ENCODE measurements around the gene AVL9.
"Not testable (repeated sequence)": the region's sequence is repeated elsewhere in the genome, so short reads cannot be mapped to it uniquely, and the experiment has no call there.

The AVL9 gene

GRCh38 chr7:32604047-32604446 is 108.8 kb downstream of the AVL9 start:
- not testable (repeated sequence) for H3K27me3 ChIP-seq (ENCODE audit: control insufficient read depth, insufficient read depth, low read length, poor library complexity, severe bottlenecking); H3K36me3 ChIP-seq (ENCODE audit: control insufficient read depth, insufficient read depth, low read length); H3K4me1 ChIP-seq (ENCODE audit: control insufficient read depth, insufficient read depth, low read length); H3K27ac ChIP-seq (ENCODE audit: insufficient read depth, low read depth, low read length, poor library complexity, severe bottlenecking); H3K9me3 ChIP-seq (ENCODE audit: control insufficient read depth, low read length); H3K4me3 ChIP-seq (ENCODE audit: insufficient read depth, low read depth, low read length)
- 73 to 79% methylated on average over 7 of the region's 7 CpGs for WGBS, 2 experiments

GRCh38 chr7:32605032-32605431 is 109.7 kb downstream of the AVL9 start:
- Histone ChIP-seq H3K4me1 (ENCODE audit: control insufficient read depth, insufficient read depth, low read length) (no peaks in the 10 kb centered on the region), H3K27ac (ENCODE audit: insufficient read depth, low read depth, low read length, poor library complexity, severe bottlenecking) (no peak overlapping the region), H3K9me3 (ENCODE audit: control insufficient read depth, low read length) (no peaks in the 10 kb centered on the region), H3K36me3 (ENCODE audit: control insufficient read depth, insufficient read depth, low read length) (no peaks in the 10 kb centered on the region), H3K4me3 (ENCODE audit: insufficient read depth, low read depth, low read length) (no peak overlapping the region), H3K27me3 (ENCODE audit: control insufficient read depth, insufficient read depth, low read length, poor library complexity, severe bottlenecking) (no peaks in the 10 kb centered on the region)

GRCh38 chr7:32609463-32609862 is 114.2 kb downstream of the AVL9 start:
- WGBS, 2 experiments, result 80 to 87% methylated on average over 4 of the region's 4 CpGs
- H3K4me1 ChIP-seq (ENCODE audit: control insufficient read depth, insufficient read depth, low read length), result peaks cover 3% of the 10 kb centered on the region
- H3K27ac ChIP-seq (ENCODE audit: insufficient read depth, low read depth, low read length, poor library complexity, severe bottlenecking), result no peak overlapping the region
- H3K36me3 ChIP-seq (ENCODE audit: control insufficient read depth, insufficient read depth, low read length), result no peaks in the 10 kb centered on the region
- no peaks in the 10 kb centered on the region for H3K9me3 ChIP-seq (ENCODE audit: control insufficient read depth, low read length)
- no peaks in the 10 kb centered on the region for H3K27me3 ChIP-seq (ENCODE audit: control insufficient read depth, insufficient read depth, low read length, poor library complexity, severe bottlenecking)
- H3K4me3 ChIP-seq (ENCODE audit: insufficient read depth, low read depth, low read length), result no peak overlapping the region

- Histone ChIP-seq H3K4me1 (ENCODE audit: control insufficient read depth, insufficient read depth, low read length) (peaks cover 3% of the 10 kb centered on the region), H3K27ac (ENCODE audit: insufficient read depth, low read depth, low read length, poor library complexity, severe bottlenecking) (no peak overlapping the region), H3K4me3 (ENCODE audit: insufficient read depth, low read depth, low read length) (no peak overlapping the region), H3K27me3 (ENCODE audit: control insufficient read depth, insufficient read depth, low read length, poor library complexity, severe bottlenecking) (no peaks in the 10 kb centered on the region), H3K36me3 (ENCODE audit: control insufficient read depth, insufficient read depth, low read length) (no peaks in the 10 kb centered on the region), H3K9me3 (ENCODE audit: control insufficient read depth, low read length) (no peaks in the 10 kb centered on the region)
- 65 to 77% methylated on average over 5 of the region's 5 CpGs for WGBS, 2 experiments
Observed at GRCh38 chr7:32611201-32612099, 116.2 kb downstream of the AVL9 start.

- Histone ChIP-seq H3K27ac (ENCODE audit: insufficient read depth, low read depth, low read length, poor library complexity, severe bottlenecking) (no peak overlapping the region), H3K4me3 (ENCODE audit: insufficient read depth, low read depth, low read length) (no peak overlapping the region), H3K9me3 (ENCODE audit: control insufficient read depth, low read length) (no peaks in the 10 kb centered on the region), H3K27me3 (ENCODE audit: control insufficient read depth, insufficient read depth, low read length, poor library complexity, severe bottlenecking) (no peaks in the 10 kb centered on the region), H3K4me1 (ENCODE audit: control insufficient read depth, insufficient read depth, low read length) (no peaks in the 10 kb centered on the region), H3K36me3 (ENCODE audit: control insufficient read depth, insufficient read depth, low read length) (no peaks in the 10 kb centered on the region)
- WGBS, 2 experiments, result 89 to 96% methylated on average over 1 of the region's 1 CpG
Observed at GRCh38 chr7:32616625-32617024, 121.3 kb downstream of the AVL9 start.

GRCh38 chr7:32618470-32618869 is 123.2 kb downstream of the AVL9 start:
- Histone ChIP-seq H3K27me3 (ENCODE audit: control insufficient read depth, insufficient read depth, low read length, poor library complexity, severe bottlenecking) (no peaks in the 10 kb centered on the region), H3K36me3 (ENCODE audit: control insufficient read depth, insufficient read depth, low read length) (no peaks in the 10 kb centered on the region), H3K9me3 (ENCODE audit: control insufficient read depth, low read length) (no peaks in the 10 kb centered on the region), H3K27ac (ENCODE audit: insufficient read depth, low read depth, low read length, poor library complexity, severe bottlenecking) (no peak overlapping the region), H3K4me1 (ENCODE audit: control insufficient read depth, insufficient read depth, low read length) (no peaks in the 10 kb centered on the region), H3K4me3 (ENCODE audit: insufficient read depth, low read depth, low read length) (no peak overlapping the region)
- 71 to 89% methylated on average over 1 to 2 of the region's 2 CpGs for WGBS, 2 experiments

GRCh38 chr7:32618987-32619386 is 123.7 kb downstream of the AVL9 start:
- no peaks in the 10 kb centered on the region for H3K27me3 ChIP-seq (ENCODE audit: control insufficient read depth, insufficient read depth, low read length, poor library complexity, severe bottlenecking)
- no peak overlapping the region for H3K4me3 ChIP-seq (ENCODE audit: insufficient read depth, low read depth, low read length)
- no peaks in the 10 kb centered on the region for H3K36me3 ChIP-seq (ENCODE audit: control insufficient read depth, insufficient read depth, low read length)
- no peak overlapping the region for H3K27ac ChIP-seq (ENCODE audit: insufficient read depth, low read depth, low read length, poor library complexity, severe bottlenecking)
- H3K9me3 ChIP-seq (ENCODE audit: control insufficient read depth, low read length), result no peaks in the 10 kb centered on the region
- WGBS, 2 experiments, result 78 to 94% methylated on average over 2 to 4 of the region's 4 CpGs
- H3K4me1 ChIP-seq (ENCODE audit: control insufficient read depth, insufficient read depth, low read length), result no peaks in the 10 kb centered on the region

GRCh38 chr7:32619416-32619815 is 124.1 kb downstream of the AVL9 start:
- H3K27ac ChIP-seq (ENCODE audit: insufficient read depth, low read depth, low read length, poor library complexity, severe bottlenecking); H3K4me3 ChIP-seq (ENCODE audit: insufficient read depth, low read depth, low read length); H3K4me1 ChIP-seq (ENCODE audit: control insufficient read depth, insufficient read depth, low read length); H3K27me3 ChIP-seq (ENCODE audit: control insufficient read depth, insufficient read depth, low read length, poor library complexity, severe bottlenecking); H3K9me3 ChIP-seq (ENCODE audit: control insufficient read depth, low read length); H3K36me3 ChIP-seq (ENCODE audit: control insufficient read depth, insufficient read depth, low read length): not testable (repeated sequence)
- WGBS, 2 experiments, result 86% methylated on average over 1 of the region's 1 CpG; no CpG with 5 or more reads in 1 of the 2 experiments

- Histone ChIP-seq H3K27me3 (ENCODE audit: control insufficient read depth, insufficient read depth, low read length, poor library complexity, severe bottlenecking) (no peaks in the 10 kb centered on the region), H3K27ac (ENCODE audit: insufficient read depth, low read depth, low read length, poor library complexity, severe bottlenecking) (no peak overlapping the region), H3K9me3 (ENCODE audit: control insufficient read depth, low read length) (no peaks in the 10 kb centered on the region), H3K4me3 (ENCODE audit: insufficient read depth, low read depth, low read length) (no peak overlapping the region), H3K4me1 (ENCODE audit: control insufficient read depth, insufficient read depth, low read length) (no peaks in the 10 kb centered on the region), H3K36me3 (ENCODE audit: control insufficient read depth, insufficient read depth, low read length) (no peaks in the 10 kb centered on the region)
- WGBS, 2 experiments, result 45 to 50% methylated on average over 2 of the region's 3 CpGs
Observed at GRCh38 chr7:32631021-32631420, 135.7 kb downstream of the AVL9 start.

GRCh38 chr7:32631590-32632497 is 136.6 kb downstream of the AVL9 start:
- H3K27ac ChIP-seq (ENCODE audit: insufficient read depth, low read depth, low read length, poor library complexity, severe bottlenecking); H3K27me3 ChIP-seq (ENCODE audit: control insufficient read depth, insufficient read depth, low read length, poor library complexity, severe bottlenecking); H3K36me3 ChIP-seq (ENCODE audit: control insufficient read depth, insufficient read depth, low read length); H3K4me1 ChIP-seq (ENCODE audit: control insufficient read depth, insufficient read depth, low read length); H3K9me3 ChIP-seq (ENCODE audit: control insufficient read depth, low read length); H3K4me3 ChIP-seq (ENCODE audit: insufficient read depth, low read depth, low read length): not testable (repeated sequence)
- 95 to 96% methylated on average over 4 to 5 of the region's 5 CpGs for WGBS, 2 experiments
